ENCODE measurements around the gene NOP53.
"Not testable (repeated sequence)": the region's sequence is repeated elsewhere in the genome, so short reads cannot be mapped to it uniquely, and the experiment has no call there.

- not testable (repeated sequence) for TF ChIP-seq CTCF (conservative IDR thresholded peaks at IDR 0.05; ENCODE audit: low read depth in 2 of 2); REST (IDR thresholded peaks at IDR 0.05; ENCODE audit: unreplicated experiment); EZH2phosphoT487 (IDR thresholded peaks at IDR 0.05; ENCODE audit: unreplicated experiment)
These were observed 783 bp downstream of the NOP53 start for GRCh38 chr19:47746129-47746528.
